MCF 10A (cell line): ENCODE results near the gene TIAM2. TPM values are rescaled to one million over a fixed set of nuclear protein-coding genes. Genes with fewer than 3 reads are reported as not detected.

Source experiments
- BruUV-seq: library from RNA; stranded (reverse); fragments of 400-500 nt; replicated peaks from 2 replicates; lab custom pipeline; 2021; lab: Mats Ljungman, UMichigan
- CTCF ChIA-PET: fragments of 300-600 bp; sonication (Branson Sonifier 250); formaldehyde crosslinking; extraction: SDS; loops from one replicate; lab custom pipeline; 2021; ENCODE audit warnings: antibody characterized with exemption, inconsistent platforms; lab: Yijun Ruan, JAX
- POLR2A ChIA-PET: fragments of 300-600, 350-650 bp; sonication (Branson Sonifier 250); formaldehyde crosslinking; extraction: SDS; loops from one replicate; lab custom pipeline; 2020; ENCODE audit warnings: antibody characterized with exemption, inconsistent platforms; lab: Yijun Ruan, JAX
- DNase-seq: peaks from one replicate; pipeline ENCODE4 v3.0.0-alpha.2; 2018; ENCODE audit not compliant: unreplicated experiment
- H3K27ac Mint-ChIP-seq: one replicate; pipeline ENCODE4 v1.8.0; 2022; ENCODE audit warnings: mild to moderate bottlenecking, low read depth, mixed read lengths; ENCODE audit not compliant: unreplicated experiment
- H3K27me3 Mint-ChIP-seq: one replicate; pipeline ENCODE4 v1.8.0; 2022; ENCODE audit warnings: mixed read lengths; ENCODE audit not compliant: insufficient read depth, unreplicated experiment
- H3K36me3 Mint-ChIP-seq: one replicate; pipeline ENCODE4 v1.8.0; 2022; ENCODE audit warnings: mild to moderate bottlenecking, moderate library complexity, mixed read lengths; ENCODE audit not compliant: insufficient read depth, unreplicated experiment
- H3K4me1 Mint-ChIP-seq: one replicate; pipeline ENCODE4 v1.8.0; 2022; ENCODE audit warnings: mixed read lengths; ENCODE audit not compliant: insufficient read depth, unreplicated experiment
- H3K4me3 Mint-ChIP-seq: one replicate; pipeline ENCODE4 v1.8.0; 2022; ENCODE audit warnings: mild to moderate bottlenecking, moderate library complexity, mixed read lengths; ENCODE audit not compliant: unreplicated experiment
- H3K9me3 Mint-ChIP-seq: one replicate; pipeline ENCODE4 v1.8.0; 2022; ENCODE audit warnings: mixed read lengths; ENCODE audit not compliant: unreplicated experiment
- intact Hi-C: fragments of 100-400 bp; cut with micrococcal nuclease; formaldehyde crosslinking; loops from 2 replicates; pipeline ENCODE4 v1.14.1; 2022
- total RNA-seq: library from RNA; stranded (reverse); gene quantifications from 2 replicates; pipeline ENCODE4 v1.2.3, GENCODE V29; 2022
- TF ChIP-seq, protein P1 (sequence below): fragments of 200-600 bp; IDR thresholded peaks from one replicate; pipeline ENCODE4 v1.8.0; 2022; ENCODE audit warnings: antibody characterized with exemption, mild to moderate bottlenecking; ENCODE audit not compliant: unreplicated experiment

TIAM2 gene
- total RNA-seq, 1 experiment from 2014 or later: 3.1 TPM

DNA sequence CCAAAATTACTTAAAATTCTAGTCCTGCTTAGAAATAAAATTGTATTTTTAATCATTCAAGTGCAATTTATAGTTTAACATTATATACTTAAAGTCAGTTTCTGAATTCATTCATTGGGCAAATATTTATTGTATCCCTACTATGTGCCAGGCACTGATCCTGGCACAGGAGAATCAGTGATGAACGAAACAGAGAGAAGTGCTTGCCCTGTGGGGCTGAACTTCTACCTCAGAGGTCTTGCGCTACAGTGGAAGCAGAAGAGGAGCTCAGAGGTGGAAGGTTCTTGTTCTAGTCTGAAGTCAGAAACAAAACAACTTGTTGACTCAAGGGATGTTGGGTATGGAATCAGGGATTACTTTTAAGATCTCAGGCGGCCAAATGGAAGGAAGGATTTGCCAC is 274.6 kb downstream of the TIAM2 start:
- Mint-ChIP-seq H3K27me3 (no peaks in the 10 kb centered on the region), H3K9me3 (no peaks in the 10 kb centered on the region), H3K4me3 (no peak overlapping the region), H3K36me3 (peaks cover 12% of the 10 kb centered on the region), H3K27ac (no peak overlapping the region), H3K4me1 (peaks cover 14% of the 10 kb centered on the region)
- DNase-seq: no peak
- intact Hi-C loops: no loop called here
- ChIA-PET CTCF (interaction anchor here (0.6 to 2.2 kb wide), 6 partner anchors 8 to 1986 kb away, joined by 3 to 10 read pairs (median 4); no protein-coding TSS in a partner anchor), POLR2A (interaction anchor here (1.5 to 2.2 kb wide), 2 partner anchors 10 to 45 kb away, joined by 3 to 6 read pairs; no protein-coding TSS in a partner anchor)
- TF ChIP-seq, protein P1, sequence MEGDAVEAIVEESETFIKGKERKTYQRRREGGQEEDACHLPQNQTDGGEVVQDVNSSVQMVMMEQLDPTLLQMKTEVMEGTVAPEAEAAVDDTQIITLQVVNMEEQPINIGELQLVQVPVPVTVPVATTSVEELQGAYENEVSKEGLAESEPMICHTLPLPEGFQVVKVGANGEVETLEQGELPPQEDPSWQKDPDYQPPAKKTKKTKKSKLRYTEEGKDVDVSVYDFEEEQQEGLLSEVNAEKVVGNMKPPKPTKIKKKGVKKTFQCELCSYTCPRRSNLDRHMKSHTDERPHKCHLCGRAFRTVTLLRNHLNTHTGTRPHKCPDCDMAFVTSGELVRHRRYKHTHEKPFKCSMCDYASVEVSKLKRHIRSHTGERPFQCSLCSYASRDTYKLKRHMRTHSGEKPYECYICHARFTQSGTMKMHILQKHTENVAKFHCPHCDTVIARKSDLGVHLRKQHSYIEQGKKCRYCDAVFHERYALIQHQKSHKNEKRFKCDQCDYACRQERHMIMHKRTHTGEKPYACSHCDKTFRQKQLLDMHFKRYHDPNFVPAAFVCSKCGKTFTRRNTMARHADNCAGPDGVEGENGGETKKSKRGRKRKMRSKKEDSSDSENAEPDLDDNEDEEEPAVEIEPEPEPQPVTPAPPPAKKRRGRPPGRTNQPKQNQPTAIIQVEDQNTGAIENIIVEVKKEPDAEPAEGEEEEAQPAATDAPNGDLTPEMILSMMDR: no peak
- no TSS peak for BruUV-seq

DNA sequence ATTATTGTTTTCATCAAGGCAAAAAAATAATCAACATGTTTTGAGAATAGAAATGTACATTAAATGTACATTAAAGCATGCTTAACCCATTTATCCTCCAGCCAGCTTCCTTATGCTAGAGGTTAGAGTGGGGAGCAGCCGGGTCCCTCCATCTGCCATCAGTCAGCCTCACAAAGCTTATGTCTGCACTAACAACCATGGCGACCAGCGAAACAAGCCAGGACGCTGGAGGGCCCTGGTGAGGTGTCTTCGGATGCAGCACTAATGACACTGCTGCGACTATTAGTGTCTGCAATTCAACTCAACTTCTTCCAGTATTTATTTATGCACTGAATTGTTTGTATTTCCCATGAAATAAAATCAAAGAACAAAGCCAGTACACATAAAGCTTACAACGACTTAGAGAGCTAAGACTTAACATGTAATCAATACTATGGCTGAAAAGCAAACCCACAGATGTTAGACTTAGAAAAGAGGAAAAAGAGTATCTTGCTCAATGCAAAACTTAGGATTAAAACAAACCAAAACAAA is 275.5 kb downstream of the TIAM2 start:
- Mint-ChIP-seq H3K4me3 (no peak overlapping the region), H3K4me1 (peaks cover 7% of the 10 kb centered on the region), H3K36me3 (peaks cover 9% of the 10 kb centered on the region), H3K27me3 (no peaks in the 10 kb centered on the region), H3K27ac (no peak overlapping the region), H3K9me3 (no peaks in the 10 kb centered on the region)
- no TSS peak for BruUV-seq
- no peak for DNase-seq
- intact Hi-C loops: no loop called here
- CTCF ChIA-PET: interaction anchor here (0.6 to 2.0 kb wide), 7 partner anchors 10 to 1985 kb away, joined by 3 to 5 read pairs (median 3); no protein-coding TSS in a partner anchor
- POLR2A ChIA-PET: interaction anchor here (2.2 kb wide), 1 partner anchor 44 kb away, joined by 6 read pairs; no protein-coding TSS in a partner anchor
- TF ChIP-seq, protein P1: no peak

DNA sequence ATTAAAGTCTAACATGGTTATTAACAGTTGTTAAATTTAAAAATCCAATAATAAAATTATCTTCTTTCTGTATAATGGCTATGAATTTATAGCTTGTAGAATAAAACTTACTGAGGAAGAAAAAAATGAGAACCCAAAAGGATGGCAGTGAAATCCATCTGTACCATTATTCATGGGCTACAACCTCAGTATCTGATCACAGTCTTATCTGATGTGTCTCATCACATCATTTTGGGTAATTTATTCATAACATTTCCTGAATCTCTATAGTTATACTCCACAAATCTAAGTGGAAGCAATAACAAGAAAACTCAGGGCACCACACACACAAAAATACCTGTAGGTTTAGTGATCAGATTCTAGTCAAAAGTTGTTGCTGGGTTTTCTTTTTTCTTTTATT is 276.0 kb downstream of the TIAM2 start:
- Mint-ChIP-seq H3K4me1 (peaks cover 7% of the 10 kb centered on the region), H3K9me3 (no peaks in the 10 kb centered on the region), H3K27me3 (no peaks in the 10 kb centered on the region), H3K36me3 (peaks cover 13% of the 10 kb centered on the region), H3K4me3 (no peak overlapping the region), H3K27ac (no peak overlapping the region)
- intact Hi-C loops: no loop called here
- no peak for DNase-seq
- no TSS peak for BruUV-seq
- TF ChIP-seq, protein P1: no peak
- POLR2A ChIA-PET: interaction anchor here (2.2 kb wide), 1 partner anchor 44 kb away, joined by 6 read pairs; no protein-coding TSS in a partner anchor
- CTCF ChIA-PET: interaction anchor here (0.6 to 2.0 kb wide), 6 partner anchors 10 to 597 kb away, joined by 3 to 5 read pairs (median 3); no protein-coding TSS in a partner anchor

DNA sequence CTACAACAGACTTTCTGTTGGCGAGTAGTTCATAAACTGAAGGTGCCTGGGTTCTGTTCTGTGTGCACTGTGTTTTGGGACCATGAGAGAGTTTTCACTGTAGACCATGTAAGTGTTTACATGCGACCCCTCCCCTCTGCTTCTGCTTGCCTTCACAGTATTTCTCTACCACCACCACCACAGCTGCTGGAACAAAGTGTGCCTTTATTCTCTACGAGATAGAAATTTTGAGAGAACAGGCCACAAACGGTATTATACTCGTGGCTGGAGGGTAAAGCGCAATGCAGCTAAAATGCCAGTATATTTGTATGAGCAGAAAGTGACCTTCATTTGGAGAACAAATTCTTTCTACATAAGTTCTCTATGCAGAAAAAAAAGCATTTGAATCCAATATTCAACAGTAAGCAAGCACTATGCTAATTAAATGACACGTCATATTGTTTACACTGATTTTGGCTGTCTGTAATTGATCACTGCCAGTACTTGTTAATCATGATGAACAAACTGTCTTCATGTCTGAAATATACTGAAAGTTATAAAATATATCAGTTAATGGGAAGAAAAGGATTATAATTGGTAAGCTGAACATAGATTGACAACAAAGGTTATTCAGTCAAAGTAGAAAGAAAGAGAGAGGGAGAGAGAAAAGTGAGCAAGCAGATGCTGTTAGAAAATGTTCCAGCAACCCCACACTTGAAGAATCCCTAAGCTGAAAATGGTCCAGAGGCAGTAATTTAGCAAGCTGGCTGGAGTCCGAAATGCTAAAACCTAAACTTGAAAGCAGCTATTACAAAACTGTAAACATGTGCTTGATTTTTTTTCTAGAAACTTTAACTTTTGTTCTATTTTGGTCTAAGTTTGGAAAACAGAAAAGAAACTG is 277.5 kb downstream of the TIAM2 start:
- Mint-ChIP-seq H3K27ac (no peak overlapping the region), H3K4me3 (no peak overlapping the region), H3K4me1 (peaks cover 7% of the 10 kb centered on the region), H3K27me3 (no peaks in the 10 kb centered on the region), H3K36me3 (peaks cover 6% of the 10 kb centered on the region), H3K9me3 (no peaks in the 10 kb centered on the region)
- BruUV-seq: no TSS peak
- ChIA-PET POLR2A (no interaction called here), CTCF (interaction anchor here (0.8 to 2.0 kb wide), 3 partner anchors 24 to 599 kb away, joined by 3 to 6 read pairs (median 5); no protein-coding TSS in a partner anchor)
- no peak for DNase-seq
- TF ChIP-seq, protein P1: no peak
- intact Hi-C loops: no loop called here
